GM21786 (cell line): Measurements from ENCODE around the gene AK1.
"Not testable (repeated sequence)": the region's sequence is repeated elsewhere in the genome, so short reads cannot be mapped to it uniquely, and the experiment has no call there.

Experiments used
- ATAC-seq: cut with Tn5 transposase; IDR thresholded peaks from one replicate; pipeline ENCODE4 v1.9.1; 2021; ENCODE audit not compliant: unreplicated experiment

The AK1 gene

GRCh38 chr9:127850286-127850830 is 27.1 kb downstream of the AK1 start:
- ATAC-seq, result no peak

- ATAC-seq, result no peak
Observed at GRCh38 chr9:127848756-127849504, 28.5 kb downstream of the AK1 start.

- no peak for ATAC-seq
Observed at GRCh38 chr9:127847833-127848755, 29.4 kb downstream of the AK1 start.

- no peak for ATAC-seq
Observed at GRCh38 chr9:127847178-127847510, 30.3 kb downstream of the AK1 start.

- ATAC-seq, result no peak
Observed at GRCh38 chr9:127846443-127847177, 30.9 kb downstream of the AK1 start.

- not testable (repeated sequence) for ATAC-seq
Observed at GRCh38 chr9:127845619-127846018, 31.9 kb downstream of the AK1 start.

- no peak for ATAC-seq
Observed at GRCh38 chr9:127844821-127845359, 32.6 kb downstream of the AK1 start.

GRCh38 chr9:127841087-127841835 is 36.2 kb downstream of the AK1 start:
- no peak for ATAC-seq

GRCh38 chr9:127838375-127839078 is 38.9 kb downstream of the AK1 start:
- no peak for ATAC-seq

GRCh38 chr9:127837346-127837745 is 40.1 kb downstream of the AK1 start:
- no peak for ATAC-seq

- ATAC-seq, result not testable (repeated sequence)
Observed at GRCh38 chr9:127836561-127836960, 40.9 kb downstream of the AK1 start.

- no peak for ATAC-seq
Observed at GRCh38 chr9:127835991-127836516, 41.4 kb downstream of the AK1 start.

GRCh38 chr9:127833555-127833954 is 43.9 kb downstream of the AK1 start:
- ATAC-seq, result no peak

- ATAC-seq, result no peak
Observed at GRCh38 chr9:127832248-127832647, 45.2 kb downstream of the AK1 start.

GRCh38 chr9:127829205-127829906 is 48.1 kb downstream of the AK1 start:
- no peak for ATAC-seq

GRCh38 chr9:127828262-127829031 is 49.0 kb downstream of the AK1 start:
- no peak for ATAC-seq

- ATAC-seq, result no peak
Observed at GRCh38 chr9:127826253-127826913, 51.1 kb downstream of the AK1 start.
